KBM-7 (cell line): ENCODE results near the gene GNAI3.
"Not testable (repeated sequence)": the region's sequence is repeated elsewhere in the genome, so short reads cannot be mapped to it uniquely, and the experiment has no call there.

Experiments
- DNase-seq: peaks from one replicate; pipeline ENCODE4 v3.0.0-alpha.2; 2015
- in situ Hi-C: fragments of 300-500 bp; cut with MboI; formaldehyde crosslinking; loops from 2 replicates; pipeline ENCODE4 v1.14.3; 2020; ENCODE audit warnings: low sequenced_read_pairs, low pct_unique_long_range_greater_than_20kb, mixed read lengths

The GNAI3 gene

GRCh38 chr1:109641861-109642260, 93.4 kb downstream of the GNAI3 start:
- no peak for DNase-seq
- in situ Hi-C loops: loop anchor here (25.0 kb wide), 1 partner anchor 345 kb away; the partner anchor contains the start of gene AHCYL1

GRCh38 chr1:109642626-109643025, 94.2 kb downstream of the GNAI3 start:
- DNase-seq: no peak
- in situ Hi-C loops: loop anchor here (25.0 kb wide), 1 partner anchor 345 kb away; the partner anchor contains the start of gene AHCYL1

- in situ Hi-C loops: loop anchor here (25.0 kb wide), 1 partner anchor 344 kb away; the partner anchor contains the start of gene AHCYL1
- DNase-seq: peak; percentile 82
These were observed 95.2 kb downstream of the GNAI3 start for GRCh38 chr1:109643385-109644230.

GRCh38 chr1:109644670-109645069, 96.3 kb downstream of the GNAI3 start:
- DNase-seq: no peak
- in situ Hi-C loops: loop anchor here (25.0 kb wide), 1 partner anchor 343 kb away; the partner anchor contains the start of gene AHCYL1

GRCh38 chr1:109649491-109649914, 101.1 kb downstream of the GNAI3 start:
- DNase-seq: no peak
- in situ Hi-C loops: loop anchor here (25.0 kb wide), 1 partner anchor 338 kb away; the partner anchor contains the start of gene AHCYL1

GRCh38 chr1:109650609-109651008, 102.2 kb downstream of the GNAI3 start:
- DNase-seq: no peak
- in situ Hi-C loops: loop anchor here (25.0 kb wide), 1 partner anchor 112 kb away; the partner anchor contains the start of gene EPS8L3

GRCh38 chr1:109652402-109652801, 104.0 kb downstream of the GNAI3 start:
- no peak for DNase-seq
- in situ Hi-C loops: loop anchor here (25.0 kb wide), 1 partner anchor 110 kb away; the partner anchor contains the start of gene EPS8L3

- in situ Hi-C loops: loop anchor here (25.0 kb wide), 1 partner anchor 109 kb away; the partner anchor contains the start of gene EPS8L3
- DNase-seq: no peak
These were observed 104.9 kb downstream of the GNAI3 start for GRCh38 chr1:109653306-109653705.

GRCh38 chr1:109654519-109654918, 106.1 kb downstream of the GNAI3 start:
- in situ Hi-C loops: loop anchor here (25.0 kb wide), 1 partner anchor 108 kb away; the partner anchor contains the start of gene EPS8L3

GRCh38 chr1:109655615-109656519, 107.5 kb downstream of the GNAI3 start, which contains the start of gene GSTM4:
Gene GSTM4, plus strand, starts transcription at chr1:109656099. Its CDS starts 291 bp downstream, at chr1:109656390.
- DNase-seq: peak; percentile 79
- in situ Hi-C loops: loop anchor here (25.0 kb wide), 1 partner anchor 106 kb away; the partner anchor contains the start of gene EPS8L3

More at GRCh38 chr1:109654519-109654918, 106.1 kb downstream of the GNAI3 start:
- no peak for DNase-seq

GRCh38 chr1:109657395-109657794, 109.0 kb downstream of the GNAI3 start:
- in situ Hi-C loops: loop anchor here (25.0 kb wide), 1 partner anchor 105 kb away; the partner anchor contains the start of gene EPS8L3
- no peak for DNase-seq

- DNase-seq: no peak
These were observed 109.6 kb downstream of the GNAI3 start for GRCh38 chr1:109657970-109658369.

GRCh38 chr1:109658533-109659042, 110.2 kb downstream of the GNAI3 start:
- DNase-seq: peak; percentile 15
- in situ Hi-C loops: loop anchor here (25.0 kb wide), 1 partner anchor 104 kb away; the partner anchor contains the start of gene EPS8L3

More at GRCh38 chr1:109657970-109658369, 109.6 kb downstream of the GNAI3 start:
- in situ Hi-C loops: loop anchor here (25.0 kb wide), 1 partner anchor 104 kb away; the partner anchor contains the start of gene EPS8L3

- in situ Hi-C loops: loop anchor here (25.0 kb wide), 1 partner anchor 103 kb away; the partner anchor contains the start of gene EPS8L3
- DNase-seq: no peak
These were observed 110.7 kb downstream of the GNAI3 start for GRCh38 chr1:109659145-109659544.

GRCh38 chr1:109659997-109660690, 111.7 kb downstream of the GNAI3 start:
- in situ Hi-C loops: loop anchor here (25.0 kb wide), 1 partner anchor 102 kb away; the partner anchor contains the start of gene EPS8L3
- DNase-seq: peak; percentile 41

GRCh38 chr1:109660691-109661026, 112.2 kb downstream of the GNAI3 start:
- DNase-seq: not testable (repeated sequence)
- in situ Hi-C loops: loop anchor here (25.0 kb wide), 1 partner anchor 102 kb away; the partner anchor contains the start of gene EPS8L3

GRCh38 chr1:109661391-109661790, 113.0 kb downstream of the GNAI3 start:
- DNase-seq: no peak
- in situ Hi-C loops: loop anchor here (25.0 kb wide), 1 partner anchor 101 kb away; the partner anchor contains the start of gene EPS8L3
